Measurements from ENCODE around the gene MYOCD. TPM values are rescaled to one million over a fixed set of nuclear protein-coding genes. Genes with fewer than 3 reads are reported as not detected.

MYOCD gene
- total RNA-seq, 1 experiment from 2014 or later: not detected

DNA sequence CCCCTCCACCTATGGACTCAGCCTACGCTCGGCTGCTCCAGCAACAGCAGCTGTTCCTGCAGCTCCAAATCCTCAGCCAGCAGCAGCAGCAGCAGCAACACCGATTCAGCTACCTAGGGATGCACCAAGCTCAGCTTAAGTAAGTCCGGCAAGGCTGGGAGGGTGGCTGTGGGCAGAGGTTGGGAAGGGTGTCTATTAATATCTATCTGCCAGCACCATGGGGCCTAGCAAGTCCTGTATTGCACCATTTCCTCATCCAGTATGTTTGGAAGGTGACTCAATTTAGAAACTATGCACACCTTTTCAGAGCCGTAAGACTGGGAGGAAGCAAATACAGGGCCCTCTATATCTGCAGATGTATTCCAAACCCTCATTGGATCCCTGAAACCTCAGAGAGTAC, 78.6 kb downstream of the MYOCD start:
- POLR2A ChIA-PET (ENCODE audit: unreplicated experiment): no interaction called here
- no TSS peak for BruUV-seq (replicated peaks)
- no peak for DNase-seq
- H3K4me2 ChIP-seq: no peak overlapping the region
- no peaks in the 10 kb centered on the region for H3K36me3 ChIP-seq (ENCODE audit: low read depth)
- no peaks in the 10 kb centered on the region for H3K4me1 ChIP-seq (replicated peaks; ENCODE audit: insufficient read depth)
- peaks cover 21% of the 10 kb centered on the region for H3K27me3 ChIP-seq (ENCODE audit: insufficient read depth, low read depth)
- no peaks in the 10 kb centered on the region for H3K9me2 ChIP-seq (ENCODE audit: insufficient read depth)
- H3K27ac ChIP-seq: no peak overlapping the region
- intact Hi-C loops (cut with micrococcal nuclease; ENCODE audit: unreplicated experiment): loop anchor here (5.0 kb wide), 1 partner anchor 487 kb away; no protein-coding TSS in a partner anchor
- no peak for TF ChIP-seq CTCF (conservative IDR thresholded peaks at IDR 0.05)
- no peak for TF ChIP-seq EZH2 (IDR thresholded peaks at IDR 0.05; ENCODE audit: low read depth)
- CTCF ChIA-PET: no interaction called here
- no peaks in the 10 kb centered on the region for H3F3A ChIP-seq (ENCODE audit: insufficient read depth, low read depth)
- H2AFZ ChIP-seq: no peak overlapping the region
- H3K4me3 ChIP-seq: no peak overlapping the region
- H3K79me2 ChIP-seq (ENCODE audit: low read depth): no peaks in the 10 kb centered on the region
- H4K20me1 ChIP-seq (ENCODE audit: insufficient read depth): no peaks in the 10 kb centered on the region
- no peaks in the 10 kb centered on the region for H3K9me3 ChIP-seq (ENCODE audit: insufficient read depth, low read depth)

DNA sequence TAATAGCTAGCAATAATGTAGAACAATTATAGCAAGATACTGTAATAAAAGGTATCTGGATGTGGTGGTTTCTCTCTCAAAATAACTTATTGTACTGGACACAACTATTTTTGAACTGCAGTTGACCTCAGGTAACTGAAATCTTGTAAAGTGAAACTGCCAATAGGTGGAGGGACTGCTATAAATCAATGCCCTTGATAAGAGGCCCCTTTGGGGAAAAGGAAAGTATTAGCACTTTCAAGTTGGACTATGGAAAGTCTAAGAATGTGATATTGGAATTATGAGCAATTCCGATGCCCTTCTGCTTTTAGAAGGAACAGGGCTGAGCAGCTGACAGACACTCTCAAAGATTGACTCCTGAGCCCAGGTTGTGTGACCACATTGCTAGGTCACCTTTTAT, 79.1 kb downstream of the MYOCD start:
- ChIA-PET CTCF (no interaction called here), POLR2A (ENCODE audit: unreplicated experiment) (no interaction called here)
- TF ChIP-seq EZH2 (IDR thresholded peaks at IDR 0.05; ENCODE audit: low read depth) (no peak), CTCF (conservative IDR thresholded peaks at IDR 0.05) (no peak)
- H3K4me1 ChIP-seq (replicated peaks; ENCODE audit: insufficient read depth): no peaks in the 10 kb centered on the region
- peaks cover 17% of the 10 kb centered on the region for H3K27me3 ChIP-seq (ENCODE audit: insufficient read depth, low read depth)
- intact Hi-C loops (cut with micrococcal nuclease; ENCODE audit: unreplicated experiment): loop anchor here (5.0 kb wide), 1 partner anchor 487 kb away; no protein-coding TSS in a partner anchor
- no TSS peak for BruUV-seq (replicated peaks)
- H3K9me3 ChIP-seq (ENCODE audit: insufficient read depth, low read depth): no peaks in the 10 kb centered on the region
- no peak for DNase-seq
- no peaks in the 10 kb centered on the region for H3K79me2 ChIP-seq (ENCODE audit: low read depth)
- no peaks in the 10 kb centered on the region for H3K9me2 ChIP-seq (ENCODE audit: insufficient read depth)
- no peak overlapping the region for H3K27ac ChIP-seq
- H3F3A ChIP-seq (ENCODE audit: insufficient read depth, low read depth): no peaks in the 10 kb centered on the region
- H3K4me3 ChIP-seq: no peak overlapping the region
- no peaks in the 10 kb centered on the region for H4K20me1 ChIP-seq (ENCODE audit: insufficient read depth)
- H2AFZ ChIP-seq: no peak overlapping the region
- H3K4me2 ChIP-seq: no peak overlapping the region
- H3K36me3 ChIP-seq (ENCODE audit: low read depth): no peaks in the 10 kb centered on the region

GRCh38 chr17:12745486-12745885, 79.8 kb downstream of the MYOCD start:
- Histone ChIP-seq H3K79me2 (ENCODE audit: low read depth) (no peaks in the 10 kb centered on the region), H3K36me3 (ENCODE audit: low read depth) (no peaks in the 10 kb centered on the region), H4K20me1 (ENCODE audit: insufficient read depth) (no peaks in the 10 kb centered on the region), H3K9me2 (ENCODE audit: insufficient read depth) (no peaks in the 10 kb centered on the region), H2AFZ (no peak overlapping the region), H3K4me2 (no peak overlapping the region), H3K27me3 (ENCODE audit: insufficient read depth, low read depth) (peaks cover 11% of the 10 kb centered on the region), H3F3A (ENCODE audit: insufficient read depth, low read depth) (no peaks in the 10 kb centered on the region), H3K9me3 (ENCODE audit: insufficient read depth, low read depth) (no peaks in the 10 kb centered on the region), H3K4me1 (replicated peaks; ENCODE audit: insufficient read depth) (no peaks in the 10 kb centered on the region), H3K4me3 (no peak overlapping the region), H3K27ac (no peak overlapping the region)
- no peak for DNase-seq
- intact Hi-C loops (cut with micrococcal nuclease; ENCODE audit: unreplicated experiment): no loop called here
- POLR2A ChIA-PET (ENCODE audit: unreplicated experiment): no interaction called here
- no peak for TF ChIP-seq EZH2 (IDR thresholded peaks at IDR 0.05; ENCODE audit: low read depth)
- no peak for TF ChIP-seq CTCF (conservative IDR thresholded peaks at IDR 0.05)
- BruUV-seq (replicated peaks): no TSS peak
- CTCF ChIA-PET: no interaction called here
